Lower lobe of right lung (tissue), 2 donors: Measurements from ENCODE around the gene NCK2. TPM values are rescaled to one million over a fixed set of nuclear protein-coding genes. Genes with fewer than 3 reads are reported as not detected.

Experiments used
- ATAC-seq, 2 donors: fragments of 200-7000 bp; cut with Tn5 transposase; one replicate each; pipeline ENCODE4 v1.9.1; 2020 to 2022; ENCODE audit warnings: mild to moderate bottlenecking in 2 of 2, moderate library complexity in 2 of 2
- DNase-seq: peaks from one replicate; pipeline ENCODE4 v3.0.0-alpha.2; 2020
- H3K27ac ChIP-seq: fragments of 200-600 bp; one replicate; pipeline ENCODE4 v1.8.0; 2022
- H3K27me3 ChIP-seq: fragments of 200-600 bp; one replicate; pipeline ENCODE4 v1.8.0; 2022; ENCODE audit warnings: low read depth
- H3K36me3 ChIP-seq: fragments of 200-600 bp; one replicate; pipeline ENCODE4 v1.8.0; 2022; ENCODE audit warnings: mild to moderate bottlenecking
- H3K4me1 ChIP-seq: fragments of 200-600 bp; one replicate; pipeline ENCODE4 v1.8.0; 2022
- H3K4me3 ChIP-seq: fragments of 200-600 bp; one replicate; pipeline ENCODE4 v1.8.0; 2022; ENCODE audit warnings: mild to moderate bottlenecking
- H3K9me3 ChIP-seq: fragments of 200-600 bp; one replicate; pipeline ENCODE4 v1.8.0; 2022
- CTCF ChIP-seq: fragments of 200-600 bp; IDR thresholded peaks from one replicate; pipeline ENCODE4 v1.8.0; 2022; ENCODE audit warnings: antibody characterized with exemption, mild to moderate bottlenecking
- intact Hi-C: fragments of 100-400 bp; cut with DNase I; formaldehyde crosslinking; loops from one replicate; pipeline ENCODE4 v1.11.0; 2022
- total RNA-seq: library from RNA; stranded (reverse); fragmentation: NEBNext Ultra II Directional; extraction: Animal tissue kit (Norgen Biotek cat#: 25700); gene quantifications from one replicate; pipeline ENCODE4 v1.2.1, GENCODE V29; 2021
- donor health status: DM: no; HTN: yes; CAD: no; lungs with severe emphysema.

Gene NCK2
- total RNA-seq, 1 donor from 2014 or later = 36.7 TPM

DNA sequence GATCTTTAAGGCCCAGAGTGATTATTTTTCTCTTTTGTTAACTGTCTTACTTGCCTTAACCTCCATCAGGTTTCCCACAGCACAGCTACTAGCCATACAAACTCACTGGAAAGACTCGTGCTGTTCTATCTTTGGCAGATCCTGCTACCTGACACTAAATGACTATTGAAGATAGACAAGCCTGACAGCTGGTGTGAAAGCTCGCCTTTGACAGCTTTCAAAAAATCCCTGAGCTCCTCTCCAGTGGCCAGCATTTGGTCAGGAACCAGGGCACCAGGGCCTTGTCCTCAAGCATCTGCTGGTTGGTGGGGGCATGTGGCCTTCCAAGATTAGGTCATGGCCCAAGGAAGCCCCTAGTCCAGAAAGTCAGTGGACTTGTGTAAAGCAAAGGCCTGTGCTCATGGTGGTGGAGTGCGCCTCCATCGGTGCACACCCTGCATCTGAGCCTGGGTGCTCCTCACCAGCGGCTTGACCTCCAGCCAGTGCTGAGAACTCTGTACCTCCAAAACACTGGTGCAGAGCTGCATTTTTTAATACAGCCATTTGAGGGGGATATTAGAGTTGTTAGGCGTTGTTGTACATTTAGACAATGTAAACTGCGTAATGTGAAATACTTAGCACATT lies 158.5 kb downstream of the NCK2 start:
- Histone ChIP-seq H3K27ac (no peak overlapping the region), H3K4me3 (no peak overlapping the region), H3K36me3 (no peaks in the 10 kb centered on the region), H3K27me3 (no peaks in the 10 kb centered on the region), H3K4me1 (no peaks in the 10 kb centered on the region), H3K9me3 (no peaks in the 10 kb centered on the region)
- no peak for TF ChIP-seq CTCF
- DNase-seq (no peak), ATAC-seq (no peak)
- intact Hi-C loops = no loop called here

- intact Hi-C loops = no loop called here
- Histone ChIP-seq H3K27me3 (no peaks in the 10 kb centered on the region), H3K36me3 (no peaks in the 10 kb centered on the region), H3K4me1 (no peaks in the 10 kb centered on the region), H3K9me3 (no peaks in the 10 kb centered on the region), H3K4me3 (no peak overlapping the region), H3K27ac (no peak overlapping the region)
- DNase-seq (no peak), ATAC-seq (no peak)
- no peak for TF ChIP-seq CTCF
These were observed 160.2 kb downstream of the NCK2 start for GRCh38 chr2:105904938-105905337.

GRCh38 chr2:105906481-105906880 lies 161.8 kb downstream of the NCK2 start:
- Histone ChIP-seq H3K27ac (no peak overlapping the region), H3K27me3 (no peaks in the 10 kb centered on the region), H3K9me3 (no peaks in the 10 kb centered on the region), H3K4me1 (peaks cover 4% of the 10 kb centered on the region), H3K36me3 (no peaks in the 10 kb centered on the region), H3K4me3 (no peak overlapping the region)
- DNase-seq (no peak), ATAC-seq (no peak)
- intact Hi-C loops = no loop called here
- TF ChIP-seq CTCF = no peak

GRCh38 chr2:105907184-105907583 lies 162.5 kb downstream of the NCK2 start:
- no peaks in the 10 kb centered on the region for H3K9me3 ChIP-seq
- intact Hi-C loops = no loop called here
- no peak for DNase-seq
- H3K36me3 ChIP-seq = no peaks in the 10 kb centered on the region
- H3K27ac ChIP-seq = no peak overlapping the region
- no peaks in the 10 kb centered on the region for H3K27me3 ChIP-seq
- no peak for TF ChIP-seq CTCF
- H3K4me1 ChIP-seq = peaks cover 4% of the 10 kb centered on the region
- ATAC-seq = no peak
- no peak overlapping the region for H3K4me3 ChIP-seq

- H3K9me3 ChIP-seq = no peaks in the 10 kb centered on the region
- no peaks in the 10 kb centered on the region for H3K27me3 ChIP-seq
- DNase-seq (no peak), ATAC-seq (no peak)
- no peaks in the 10 kb centered on the region for H3K36me3 ChIP-seq
- H3K27ac ChIP-seq = no peak overlapping the region
- intact Hi-C loops = no loop called here
- TF ChIP-seq CTCF = no peak
- no peak overlapping the region for H3K4me3 ChIP-seq
- H3K4me1 ChIP-seq = peaks cover 4% of the 10 kb centered on the region
These were observed 164.5 kb downstream of the NCK2 start for GRCh38 chr2:105909215-105909614.
